ENCODE data around the gene ZNF385C. TPM values are rescaled to one million over a fixed set of nuclear protein-coding genes. Genes with fewer than 3 reads are reported as not detected.

The ZNF385C gene
- total and polyA plus RNA-seq, 2 donors (not counting 1 experiment from before 2014, with no cell fraction given): 0.33 to 1.1 TPM

GRCh38 chr17:41998497-41998896, 99.8 kb downstream of the ZNF385C start:
- H4K20me1 ChIP-seq (ENCODE audit: control insufficient read depth, insufficient read depth, low read length, poor library complexity, severe bottlenecking): peaks cover 27% of the 10 kb centered on the region
- Mint-ChIP-seq H3K27me3 (no peaks in the 10 kb centered on the region), H3K27ac (no peak overlapping the region), H3K9me3 (ENCODE audit: insufficient read depth) (no peaks in the 10 kb centered on the region), H3K4me3 (no peak overlapping the region), H3K4me1 (peaks cover 28% of the 10 kb centered on the region)
- H3K4me1 ChIP-seq (ENCODE audit: control insufficient read depth in 2 of 2, insufficient read depth in 2 of 2, low read length in 2 of 2): peaks cover 20 to 29% of the 10 kb centered on the region in 2 donors
- no peaks in the 10 kb centered on the region for H3K9me3 ChIP-seq (ENCODE audit: control extremely low read depth in 1 of 3, control insufficient read depth in 2 of 3, insufficient read depth in 1 of 3, low read length in 2 of 3)
- H3K9ac ChIP-seq (ENCODE audit: low read length): no peak overlapping the region
- no peaks in the 10 kb centered on the region for H3K27me3 ChIP-seq (replicated peaks in 1 of 4; ENCODE audit: control extremely low read depth in 1 of 4, control insufficient read depth in 3 of 4, insufficient read depth in 4 of 4, low read length in 3 of 4)
- intact Hi-C loops (cut with micrococcal nuclease): no loop called here
- no peak overlapping the region for H3K4me2 ChIP-seq (replicated peaks; ENCODE audit: low read depth, low read length, poor library complexity, severe bottlenecking)
- peaks cover 17 to 66% of the 10 kb centered on the region in 2 experiments for H3K36me3 ChIP-seq (replicated peaks in 1 of 2; ENCODE audit: control extremely low read depth in 1 of 2, control insufficient read depth in 1 of 2, extremely low read depth in 1 of 2, insufficient read depth in 2 of 2, low read length in 1 of 2)
- no peak for TF ChIP-seq EZH2 (IDR thresholded peaks at IDR 0.05; ENCODE audit: borderline replicate concordance, insufficient read depth, low read depth, low read length, poor library complexity, severe bottlenecking)
- TF ChIP-seq, protein P1, sequence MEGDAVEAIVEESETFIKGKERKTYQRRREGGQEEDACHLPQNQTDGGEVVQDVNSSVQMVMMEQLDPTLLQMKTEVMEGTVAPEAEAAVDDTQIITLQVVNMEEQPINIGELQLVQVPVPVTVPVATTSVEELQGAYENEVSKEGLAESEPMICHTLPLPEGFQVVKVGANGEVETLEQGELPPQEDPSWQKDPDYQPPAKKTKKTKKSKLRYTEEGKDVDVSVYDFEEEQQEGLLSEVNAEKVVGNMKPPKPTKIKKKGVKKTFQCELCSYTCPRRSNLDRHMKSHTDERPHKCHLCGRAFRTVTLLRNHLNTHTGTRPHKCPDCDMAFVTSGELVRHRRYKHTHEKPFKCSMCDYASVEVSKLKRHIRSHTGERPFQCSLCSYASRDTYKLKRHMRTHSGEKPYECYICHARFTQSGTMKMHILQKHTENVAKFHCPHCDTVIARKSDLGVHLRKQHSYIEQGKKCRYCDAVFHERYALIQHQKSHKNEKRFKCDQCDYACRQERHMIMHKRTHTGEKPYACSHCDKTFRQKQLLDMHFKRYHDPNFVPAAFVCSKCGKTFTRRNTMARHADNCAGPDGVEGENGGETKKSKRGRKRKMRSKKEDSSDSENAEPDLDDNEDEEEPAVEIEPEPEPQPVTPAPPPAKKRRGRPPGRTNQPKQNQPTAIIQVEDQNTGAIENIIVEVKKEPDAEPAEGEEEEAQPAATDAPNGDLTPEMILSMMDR (IDR thresholded peaks at IDR 0.05): no peak
- no CpG with 5 or more reads among the region's 2 CpGs for WGBS (ENCODE audit: insufficient coverage)
- H2AFZ ChIP-seq (ENCODE audit: insufficient read depth, low read depth, low read length, poor library complexity, severe bottlenecking): no peak overlapping the region
- H3K27ac ChIP-seq (ENCODE audit: low read length in 2 of 2): no peak overlapping the region
- ATAC-seq (ENCODE audit: low read depth): no peak
- ChIA-PET CTCF (interaction anchor here (1.0 to 1.4 kb wide), 2 partner anchors 17 to 19 kb away, joined by 3 to 4 read pairs; partner anchors contain the start of gene DNAJC7), POLR2A (no interaction called here)
- H3K79me2 ChIP-seq (ENCODE audit: control insufficient read depth, insufficient read depth, low read length): peaks cover 33% of the 10 kb centered on the region
- no peak overlapping the region for H3K4me3 ChIP-seq (ENCODE audit: control extremely low read depth in 1 of 5, extremely low read depth in 1 of 5, insufficient read depth in 1 of 5, low read depth in 2 of 5, low read length in 4 of 5)
- no peak for DNase-seq

- no peak for TF ChIP-seq EZH2 (IDR thresholded peaks at IDR 0.05; ENCODE audit: borderline replicate concordance, insufficient read depth, low read depth, low read length, poor library complexity, severe bottlenecking)
- TF ChIP-seq, protein P1 (IDR thresholded peaks at IDR 0.05): no peak
- Histone ChIP-seq H3K79me2 (ENCODE audit: control insufficient read depth, insufficient read depth, low read length) (peaks cover 29% of the 10 kb centered on the region), H3K36me3 (replicated peaks in 1 of 2; ENCODE audit: control extremely low read depth in 1 of 2, control insufficient read depth in 1 of 2, extremely low read depth in 1 of 2, insufficient read depth in 2 of 2, low read length in 1 of 2) (peaks cover 19 to 63% of the 10 kb centered on the region in 2 experiments), H3K27me3 (replicated peaks in 1 of 4; ENCODE audit: control extremely low read depth in 1 of 4, control insufficient read depth in 3 of 4, insufficient read depth in 4 of 4, low read length in 3 of 4) (no peaks in the 10 kb centered on the region), H4K20me1 (ENCODE audit: control insufficient read depth, insufficient read depth, low read length, poor library complexity, severe bottlenecking) (peaks cover 12% of the 10 kb centered on the region), H2AFZ (ENCODE audit: insufficient read depth, low read depth, low read length, poor library complexity, severe bottlenecking) (no peak overlapping the region), H3K4me1 (ENCODE audit: control insufficient read depth in 2 of 2, insufficient read depth in 2 of 2, low read length in 2 of 2) (peaks cover 20 to 29% of the 10 kb centered on the region in 2 donors), H3K9me3 (ENCODE audit: control extremely low read depth in 1 of 3, control insufficient read depth in 2 of 3, insufficient read depth in 1 of 3, low read length in 2 of 3) (no peaks in the 10 kb centered on the region), H3K4me2 (replicated peaks; ENCODE audit: low read depth, low read length, poor library complexity, severe bottlenecking) (peak overlapping the region; percentile 72), H3K27ac (ENCODE audit: low read length in 2 of 2) (peak overlapping the region; percentile 75 to 85), H3K4me3 (ENCODE audit: control extremely low read depth in 1 of 5, extremely low read depth in 1 of 5, insufficient read depth in 1 of 5, low read depth in 2 of 5, low read length in 4 of 5) (no peak overlapping the region), H3K9ac (ENCODE audit: low read length) (no peak overlapping the region)
- ATAC-seq (ENCODE audit: low read depth) (no peak), DNase-seq (no peak)
- CTCF ChIA-PET: interaction anchor here (1.5 to 2.4 kb wide), 2 partner anchors 20 to 21 kb away, joined by 3 to 8 read pairs; partner anchors contain the start of gene DNAJC7
- POLR2A ChIA-PET: interaction anchor here (1.2 kb wide), 1 partner anchor 16 kb away, joined by 3 read pairs; no protein-coding TSS in a partner anchor
- H3K9me3 Mint-ChIP-seq (ENCODE audit: insufficient read depth): no peaks in the 10 kb centered on the region
- H3K27ac Mint-ChIP-seq: peak overlapping the region; percentile 96
- no peak overlapping the region for H3K4me3 Mint-ChIP-seq
- peaks cover 24% of the 10 kb centered on the region for H3K4me1 Mint-ChIP-seq
- 90% methylated on average over 2 of the region's 2 CpGs for WGBS (ENCODE audit: insufficient coverage)
- no peaks in the 10 kb centered on the region for H3K27me3 Mint-ChIP-seq
- intact Hi-C loops (cut with micrococcal nuclease): loop anchor here (1.0 kb wide), 1 partner anchor 31 kb away; the partner anchor contains the start of gene CNP
Measured at GRCh38 chr17:41996855-41997164, 101.5 kb downstream of the ZNF385C start.

Data from B cell (primary cell).